Measurements from ENCODE around the gene SLC26A11. TPM values are rescaled to one million over a fixed set of nuclear protein-coding genes. Genes with fewer than 3 reads are reported as not detected.

Gene SLC26A11
- total and polyA plus RNA-seq, 2 of the 13 experiments (the other 11 are each of a cell fraction or from before 2014, with no cell fraction given), result 8.7 to 13.2 TPM

- TF ChIP-seq ZNF205 (CRISPR knock-in tag; IDR thresholded peaks at IDR 0.05), result no peak
- no peak for TF ChIP-seq TARDBP (CRISPR knock-in tag; IDR thresholded peaks at IDR 0.05)
- no peak for TF ChIP-seq CBX2 (IDR thresholded peaks at IDR 0.05; ENCODE audit: low read depth, low read length)
- TF ChIP-seq CBX2 (CRISPR knock-in tag; IDR thresholded peaks at IDR 0.05; ENCODE audit: low read depth), result no peak
- TF ChIP-seq ZNF598 (CRISPR knock-in tag; IDR thresholded peaks at IDR 0.05; ENCODE audit: borderline replicate concordance), result no peak
- TF ChIP-seq ZNF841 (CRISPR knock-in tag; IDR thresholded peaks at IDR 0.05; ENCODE audit: borderline replicate concordance), result no peak
- TF ChIP-seq, protein P1, sequence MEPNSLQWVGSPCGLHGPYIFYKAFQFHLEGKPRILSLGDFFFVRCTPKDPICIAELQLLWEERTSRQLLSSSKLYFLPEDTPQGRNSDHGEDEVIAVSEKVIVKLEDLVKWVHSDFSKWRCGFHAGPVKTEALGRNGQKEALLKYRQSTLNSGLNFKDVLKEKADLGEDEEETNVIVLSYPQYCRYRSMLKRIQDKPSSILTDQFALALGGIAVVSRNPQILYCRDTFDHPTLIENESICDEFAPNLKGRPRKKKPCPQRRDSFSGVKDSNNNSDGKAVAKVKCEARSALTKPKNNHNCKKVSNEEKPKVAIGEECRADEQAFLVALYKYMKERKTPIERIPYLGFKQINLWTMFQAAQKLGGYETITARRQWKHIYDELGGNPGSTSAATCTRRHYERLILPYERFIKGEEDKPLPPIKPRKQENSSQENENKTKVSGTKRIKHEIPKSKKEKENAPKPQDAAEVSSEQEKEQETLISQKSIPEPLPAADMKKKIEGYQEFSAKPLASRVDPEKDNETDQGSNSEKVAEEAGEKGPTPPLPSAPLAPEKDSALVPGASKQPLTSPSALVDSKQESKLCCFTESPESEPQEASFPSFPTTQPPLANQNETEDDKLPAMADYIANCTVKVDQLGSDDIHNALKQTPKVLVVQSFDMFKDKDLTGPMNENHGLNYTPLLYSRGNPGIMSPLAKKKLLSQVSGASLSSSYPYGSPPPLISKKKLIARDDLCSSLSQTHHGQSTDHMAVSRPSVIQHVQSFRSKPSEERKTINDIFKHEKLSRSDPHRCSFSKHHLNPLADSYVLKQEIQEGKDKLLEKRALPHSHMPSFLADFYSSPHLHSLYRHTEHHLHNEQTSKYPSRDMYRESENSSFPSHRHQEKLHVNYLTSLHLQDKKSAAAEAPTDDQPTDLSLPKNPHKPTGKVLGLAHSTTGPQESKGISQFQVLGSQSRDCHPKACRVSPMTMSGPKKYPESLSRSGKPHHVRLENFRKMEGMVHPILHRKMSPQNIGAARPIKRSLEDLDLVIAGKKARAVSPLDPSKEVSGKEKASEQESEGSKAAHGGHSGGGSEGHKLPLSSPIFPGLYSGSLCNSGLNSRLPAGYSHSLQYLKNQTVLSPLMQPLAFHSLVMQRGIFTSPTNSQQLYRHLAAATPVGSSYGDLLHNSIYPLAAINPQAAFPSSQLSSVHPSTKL (CRISPR knock-in tag; IDR thresholded peaks at IDR 0.05), result 0 out of 2 replicates have a peak, but pooled peaks have one; percentile 12
- peak; percentile 71 for TF ChIP-seq ZNF138 (CRISPR knock-in tag; IDR thresholded peaks at IDR 0.05; ENCODE audit: low read depth)
- no peak for TF ChIP-seq ZBTB3 (CRISPR knock-in tag; IDR thresholded peaks at IDR 0.05; ENCODE audit: borderline replicate concordance, low read depth)
- TF ChIP-seq, protein P2, sequence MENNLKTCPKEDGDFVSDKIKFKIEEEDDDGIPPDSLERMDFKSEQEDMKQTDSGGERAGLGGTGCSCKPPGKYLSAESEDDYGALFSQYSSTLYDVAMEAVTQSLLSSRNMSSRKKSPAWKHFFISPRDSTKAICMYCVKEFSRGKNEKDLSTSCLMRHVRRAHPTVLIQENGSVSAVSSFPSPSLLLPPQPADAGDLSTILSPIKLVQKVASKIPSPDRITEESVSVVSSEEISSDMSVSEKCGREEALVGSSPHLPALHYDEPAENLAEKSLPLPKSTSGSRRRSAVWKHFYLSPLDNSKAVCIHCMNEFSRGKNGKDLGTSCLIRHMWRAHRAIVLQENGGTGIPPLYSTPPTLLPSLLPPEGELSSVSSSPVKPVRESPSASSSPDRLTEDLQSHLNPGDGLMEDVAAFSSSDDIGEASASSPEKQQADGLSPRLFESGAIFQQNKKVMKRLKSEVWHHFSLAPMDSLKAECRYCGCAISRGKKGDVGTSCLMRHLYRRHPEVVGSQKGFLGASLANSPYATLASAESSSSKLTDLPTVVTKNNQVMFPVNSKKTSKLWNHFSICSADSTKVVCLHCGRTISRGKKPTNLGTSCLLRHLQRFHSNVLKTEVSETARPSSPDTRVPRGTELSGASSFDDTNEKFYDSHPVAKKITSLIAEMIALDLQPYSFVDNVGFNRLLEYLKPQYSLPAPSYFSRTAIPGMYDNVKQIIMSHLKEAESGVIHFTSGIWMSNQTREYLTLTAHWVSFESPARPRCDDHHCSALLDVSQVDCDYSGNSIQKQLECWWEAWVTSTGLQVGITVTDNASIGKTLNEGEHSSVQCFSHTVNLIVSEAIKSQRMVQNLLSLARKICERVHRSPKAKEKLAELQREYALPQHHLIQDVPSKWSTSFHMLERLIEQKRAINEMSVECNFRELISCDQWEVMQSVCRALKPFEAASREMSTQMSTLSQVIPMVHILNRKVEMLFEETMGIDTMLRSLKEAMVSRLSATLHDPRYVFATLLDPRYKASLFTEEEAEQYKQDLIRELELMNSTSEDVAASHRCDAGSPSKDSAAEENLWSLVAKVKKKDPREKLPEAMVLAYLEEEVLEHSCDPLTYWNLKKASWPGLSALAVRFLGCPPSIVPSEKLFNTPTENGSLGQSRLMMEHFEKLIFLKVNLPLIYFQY (CRISPR knock-in tag; IDR thresholded peaks at IDR 0.05; ENCODE audit: borderline replicate concordance), result no peak
- TF ChIP-seq TBX3 (IDR thresholded peaks at IDR 0.05; ENCODE audit: borderline replicate concordance), result no peak
- TF ChIP-seq ZNF572 (CRISPR knock-in tag; IDR thresholded peaks at IDR 0.05), result no peak
- no peak for TF ChIP-seq ZNF383 (CRISPR knock-in tag; IDR thresholded peaks at IDR 0.05; ENCODE audit: borderline replicate concordance)
- peak; percentile 43 for TF ChIP-seq PHF8 (CRISPR knock-in tag; IDR thresholded peaks at IDR 0.05)
- TF ChIP-seq, protein P3, sequence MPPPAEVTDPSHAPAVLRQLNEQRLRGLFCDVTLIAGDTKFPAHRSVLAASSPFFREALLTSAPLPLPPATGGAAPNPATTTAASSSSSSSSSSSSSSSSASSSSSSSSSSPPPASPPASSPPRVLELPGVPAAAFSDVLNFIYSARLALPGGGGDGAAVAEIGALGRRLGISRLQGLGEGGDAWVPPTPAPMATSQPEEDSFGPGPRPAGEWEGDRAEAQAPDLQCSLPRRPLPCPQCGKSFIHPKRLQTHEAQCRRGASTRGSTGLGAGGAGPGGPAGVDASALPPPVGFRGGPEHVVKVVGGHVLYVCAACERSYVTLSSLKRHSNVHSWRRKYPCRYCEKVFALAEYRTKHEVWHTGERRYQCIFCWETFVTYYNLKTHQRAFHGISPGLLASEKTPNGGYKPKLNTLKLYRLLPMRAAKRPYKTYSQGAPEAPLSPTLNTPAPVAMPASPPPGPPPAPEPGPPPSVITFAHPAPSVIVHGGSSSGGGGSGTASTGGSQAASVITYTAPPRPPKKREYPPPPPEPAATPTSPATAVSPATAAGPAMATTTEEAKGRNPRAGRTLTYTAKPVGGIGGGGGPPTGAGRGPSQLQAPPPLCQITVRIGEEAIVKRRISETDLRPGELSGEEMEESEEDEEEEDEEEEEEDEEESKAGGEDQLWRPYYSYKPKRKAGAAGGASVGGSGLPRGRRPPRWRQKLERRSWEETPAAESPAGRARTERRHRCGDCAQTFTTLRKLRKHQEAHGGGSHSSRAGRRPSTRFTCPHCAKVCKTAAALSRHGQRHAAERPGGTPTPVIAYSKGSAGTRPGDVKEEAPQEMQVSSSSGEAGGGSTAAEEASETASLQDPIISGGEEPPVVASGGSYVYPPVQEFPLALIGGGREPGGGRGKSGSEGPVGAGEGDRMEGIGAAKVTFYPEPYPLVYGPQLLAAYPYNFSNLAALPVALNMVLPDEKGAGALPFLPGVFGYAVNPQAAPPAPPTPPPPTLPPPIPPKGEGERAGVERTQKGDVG (CRISPR knock-in tag; IDR thresholded peaks at IDR 0.05; ENCODE audit: borderline replicate concordance), result no peak
- 0 out of 2 replicates have a peak, but pooled peaks have one; percentile 24 for TF ChIP-seq ZBTB43 (CRISPR knock-in tag; conservative IDR thresholded peaks at IDR 0.05)
- TF ChIP-seq ZNF3 (CRISPR knock-in tag; IDR thresholded peaks at IDR 0.05), result no peak
These were observed 39.9 kb downstream of the SLC26A11 start (continued) for GRCh38 chr17:80260069-80260535.

All from HepG2 (cell line).